GM21528 (cell line): ENCODE measurements around the gene KIDINS220.
"Not testable (repeated sequence)": the region's sequence is repeated elsewhere in the genome, so short reads cannot be mapped to it uniquely, and the experiment has no call there.

ENCODE experiments used
- ATAC-seq: cut with Tn5 transposase; IDR thresholded peaks from one replicate; pipeline ENCODE4 v1.9.1; 2021; ENCODE audit warnings: mild to moderate bottlenecking, moderate library complexity; ENCODE audit not compliant: unreplicated experiment, low FRiP score

KIDINS220 gene

DNA sequence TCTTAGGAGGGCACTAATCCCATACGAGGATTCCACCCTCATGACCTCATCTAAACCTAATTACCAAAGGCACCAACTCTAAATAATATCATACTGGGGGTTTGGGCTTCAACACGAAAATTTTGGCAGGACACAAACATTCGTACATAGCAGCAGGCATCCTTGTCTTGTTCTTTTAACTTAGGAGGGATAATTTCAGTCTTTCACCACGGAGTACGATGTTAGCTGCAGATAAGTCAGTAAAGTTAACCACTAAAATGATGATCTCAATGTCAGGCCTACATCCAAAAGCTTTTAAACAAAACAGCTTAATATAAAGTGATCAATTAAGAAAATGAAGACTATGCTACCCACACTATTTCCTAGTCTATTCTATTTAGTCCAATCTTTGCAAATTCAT is 80.7 kb downstream of the KIDINS220 start:
- no peak for ATAC-seq

GRCh38 chr2:8756230-8756629 is 81.2 kb downstream of the KIDINS220 start:
- ATAC-seq = no peak

GRCh38 chr2:8754106-8754776 is 83.2 kb downstream of the KIDINS220 start:
- ATAC-seq = no peak

DNA sequence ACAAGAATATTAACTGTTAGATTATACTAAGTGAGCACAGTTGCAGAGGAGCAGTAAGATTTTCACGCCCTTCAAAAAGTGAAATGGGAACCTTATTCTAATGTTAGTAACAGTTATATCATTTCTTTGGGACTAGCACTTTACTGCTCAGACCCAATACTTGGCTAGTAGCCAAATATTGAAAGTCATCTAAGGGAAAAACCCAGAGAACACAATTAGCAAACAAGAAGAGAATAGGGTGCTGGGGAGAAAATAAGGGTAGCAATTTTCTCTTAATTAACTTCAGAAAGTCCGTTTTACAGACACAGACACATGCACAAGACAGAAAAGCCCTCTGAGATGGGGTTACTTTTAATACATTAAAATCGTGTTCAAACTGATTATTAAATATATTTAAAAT is 83.8 kb downstream of the KIDINS220 start:
- ATAC-seq = no peak

DNA sequence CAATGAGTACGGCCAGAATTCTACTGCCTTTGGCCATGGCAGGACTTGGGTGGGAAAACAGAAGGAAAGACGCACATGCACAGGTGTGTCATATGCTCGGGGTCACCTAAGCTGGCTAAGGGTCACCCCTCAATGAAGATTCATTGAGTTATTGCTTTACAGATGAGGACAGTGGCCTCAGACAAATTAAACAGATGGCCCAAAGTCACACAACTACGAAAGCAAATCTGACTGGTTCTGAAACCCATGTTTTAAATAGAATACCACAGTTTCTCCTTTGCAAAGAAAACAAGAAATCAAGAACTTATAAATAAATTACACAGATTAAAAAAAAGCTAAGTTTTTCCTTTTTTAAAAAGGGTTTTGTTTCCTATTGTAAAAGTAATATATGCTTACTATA is 85.0 kb downstream of the KIDINS220 start:
- ATAC-seq = no peak

- no peak for ATAC-seq
Measured at GRCh38 chr2:8750221-8750620, 87.2 kb downstream of the KIDINS220 start.

DNA sequence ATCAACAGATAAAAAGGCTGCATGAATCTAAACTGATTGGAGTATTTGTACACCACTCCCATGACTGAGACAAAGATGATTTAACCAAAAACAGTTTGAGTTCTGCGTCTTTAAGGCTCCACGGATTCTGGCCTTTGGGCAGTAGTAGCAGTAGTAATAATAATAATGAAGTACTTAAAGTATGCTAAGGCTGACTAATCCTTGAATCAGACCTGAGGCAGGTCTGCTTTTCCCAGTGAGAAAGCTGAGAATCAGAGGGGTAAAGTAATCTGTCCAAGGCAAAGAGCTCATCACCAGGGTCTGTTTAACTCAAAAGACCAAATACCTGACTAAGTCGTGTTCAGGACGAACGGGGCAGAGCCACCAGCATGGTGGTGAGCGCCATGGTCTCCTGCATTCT is 94.2 kb downstream of the KIDINS220 start:
- no peak for ATAC-seq

DNA sequence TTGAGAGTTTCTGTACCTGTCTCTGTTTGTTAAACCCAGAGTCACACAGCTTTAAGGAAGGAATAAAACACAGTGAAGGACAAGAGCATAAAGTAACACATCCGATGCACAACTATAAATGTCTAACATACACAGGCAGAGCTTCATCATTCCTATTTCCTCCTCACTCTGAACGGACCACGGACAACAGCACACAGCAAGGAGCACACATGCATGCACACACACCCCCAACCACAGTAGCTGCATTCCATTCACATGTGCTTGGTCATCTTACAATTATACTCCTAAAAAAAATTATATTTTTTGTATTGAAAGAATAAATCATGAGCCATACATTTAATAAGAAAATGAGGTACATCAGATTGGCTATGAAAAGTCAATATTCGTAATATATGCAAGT is 97.3 kb downstream of the KIDINS220 start:
- ATAC-seq = no peak

DNA sequence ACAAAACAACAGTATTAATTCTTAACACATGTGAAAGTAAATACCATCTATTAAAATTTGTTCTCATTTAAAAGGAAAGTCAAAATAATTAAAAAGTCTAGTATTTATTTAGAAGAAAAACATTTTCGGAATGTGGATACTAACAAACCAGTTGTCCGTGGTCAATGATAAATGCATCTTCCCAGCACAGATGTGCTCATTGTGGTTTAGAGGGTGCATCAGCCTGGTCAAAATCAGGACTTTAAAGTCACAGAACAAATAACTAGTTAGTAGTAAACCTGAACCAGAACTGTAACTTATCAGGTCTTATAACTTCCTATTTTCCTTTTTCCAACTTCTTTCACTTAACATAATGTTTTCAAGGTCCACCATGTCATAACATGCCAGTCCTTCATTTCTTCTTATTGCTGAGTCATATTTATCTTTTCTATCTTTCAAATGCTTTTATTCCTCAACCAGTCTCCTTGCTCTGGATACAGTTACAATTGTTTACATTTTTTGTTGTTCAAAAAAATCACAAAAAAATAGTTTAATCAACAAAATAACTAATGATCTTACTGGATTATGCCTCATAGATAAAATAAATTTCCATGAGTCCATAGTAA is 99.7 kb downstream of the KIDINS220 start:
- ATAC-seq = no peak

GRCh38 chr2:8732601-8733000 is 104.8 kb downstream of the KIDINS220 start:
- no peak for ATAC-seq

DNA sequence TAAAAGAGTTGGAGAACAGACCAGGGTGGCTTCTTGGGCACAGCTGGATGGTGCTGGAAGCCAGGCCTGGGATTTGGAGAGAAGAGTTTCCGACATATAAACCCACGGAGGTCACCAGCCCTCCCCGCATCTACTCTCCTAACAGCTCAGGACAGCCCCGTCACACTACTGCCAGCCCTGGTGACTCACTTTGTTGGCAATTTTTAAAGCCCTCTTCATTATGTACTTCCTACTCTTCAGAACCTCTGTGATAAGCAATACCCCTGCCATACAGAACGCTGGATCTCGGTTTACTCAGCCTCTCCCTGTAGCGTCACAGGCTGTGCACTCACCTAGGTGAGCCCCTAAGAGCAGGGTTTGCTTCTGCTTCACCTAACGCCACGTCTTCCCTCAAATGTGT is 107.5 kb downstream of the KIDINS220 start:
- ATAC-seq = no peak

DNA sequence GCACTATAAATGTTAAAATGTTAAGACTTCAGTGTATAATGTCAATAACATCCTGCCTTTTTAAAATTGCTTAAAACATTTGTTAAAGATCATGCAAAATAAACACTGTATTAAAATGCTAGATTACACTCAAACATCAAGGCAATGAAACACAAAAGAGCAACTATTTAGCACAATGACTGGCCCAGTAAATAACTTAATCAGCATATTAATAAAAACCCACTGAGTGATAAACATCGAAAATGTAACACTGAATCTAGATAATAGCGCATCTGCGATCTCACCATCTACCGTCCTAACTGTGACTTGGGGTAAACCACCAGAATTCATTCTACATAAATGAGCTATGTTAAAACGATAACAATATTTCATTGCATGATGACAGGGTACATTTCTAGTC is 108.3 kb downstream of the KIDINS220 start:
- not testable (repeated sequence) for ATAC-seq

DNA sequence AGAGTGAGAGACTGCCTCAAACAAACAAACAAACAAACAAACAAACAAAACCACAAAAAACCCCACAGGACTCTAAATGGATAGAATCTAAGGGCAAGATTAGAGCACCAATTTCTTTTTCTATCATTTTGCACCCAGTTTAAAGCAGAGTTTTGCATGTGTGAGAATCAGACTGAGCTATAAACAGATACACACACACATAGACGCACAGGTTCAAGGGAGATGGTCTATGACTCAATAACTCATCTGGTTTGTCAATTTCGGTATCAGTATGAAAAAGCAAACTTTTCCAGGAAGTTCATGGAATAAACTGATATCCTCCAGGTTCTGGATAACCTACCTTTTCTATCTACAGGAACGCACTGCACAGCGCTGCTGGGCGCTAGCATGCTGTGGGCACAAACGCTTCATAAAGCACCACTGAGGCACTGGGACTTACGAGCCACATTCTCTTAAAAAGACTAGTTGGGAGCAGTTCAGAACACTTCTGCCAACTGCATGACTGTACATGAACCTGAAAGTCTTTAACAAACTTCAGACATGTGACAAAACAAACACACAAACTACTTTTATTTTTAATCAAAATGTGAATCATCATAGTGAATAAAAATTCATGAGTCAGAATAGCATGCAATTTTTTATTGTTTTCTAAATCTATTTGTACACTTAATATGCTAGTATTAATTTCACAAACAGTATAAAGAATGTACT is 109.0 kb downstream of the KIDINS220 start:
- ATAC-seq = no peak

DNA sequence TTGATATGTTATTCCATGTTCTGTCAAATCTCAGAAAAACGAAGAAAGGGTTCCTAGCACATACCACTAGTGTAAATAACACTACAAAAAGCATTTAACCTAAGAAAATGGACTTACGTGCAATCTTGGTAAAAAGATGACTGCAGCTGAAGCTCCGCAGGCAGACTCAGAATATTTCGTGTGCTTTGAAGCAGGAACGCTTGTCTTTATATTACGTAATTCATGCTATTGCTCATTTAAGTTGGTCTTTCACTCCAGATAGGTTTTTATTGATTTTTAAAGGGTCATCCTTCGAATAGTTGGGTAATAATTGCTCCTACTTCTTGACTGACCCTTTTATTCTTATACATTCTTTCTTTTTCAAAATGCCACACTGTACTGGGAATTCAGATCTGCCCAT is 111.6 kb downstream of the KIDINS220 start:
- no peak for ATAC-seq

- no peak for ATAC-seq
Measured at GRCh38 chr2:8722986-8723385, 114.4 kb downstream of the KIDINS220 start.

- ATAC-seq = no peak
Measured at GRCh38 chr2:8721410-8721809, 116.0 kb downstream of the KIDINS220 start.

DNA sequence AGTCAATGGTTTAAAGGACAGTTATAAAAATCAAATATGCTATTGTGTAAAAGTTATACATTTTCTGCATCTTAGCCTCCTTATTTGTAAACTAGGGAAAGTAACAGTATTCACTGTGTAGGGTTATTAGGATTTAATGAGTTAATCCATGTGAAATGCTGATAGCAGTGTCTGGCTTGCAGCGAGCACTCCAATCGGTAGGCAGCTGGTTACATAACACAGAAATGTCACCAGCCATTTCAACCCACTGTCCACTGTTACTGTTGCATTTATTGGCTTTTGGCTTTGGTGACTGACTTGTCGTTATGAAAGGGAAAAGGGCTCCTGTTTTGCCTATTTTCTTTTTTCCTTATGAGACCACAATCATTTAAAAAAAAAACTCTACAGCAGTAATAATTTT is 116.7 kb downstream of the KIDINS220 start:
- ATAC-seq = no peak

- ATAC-seq = no peak
Measured at GRCh38 chr2:8719528-8719927, 117.9 kb downstream of the KIDINS220 start.

GRCh38 chr2:8714971-8715370 is 122.4 kb downstream of the KIDINS220 start:
- no peak for ATAC-seq

DNA sequence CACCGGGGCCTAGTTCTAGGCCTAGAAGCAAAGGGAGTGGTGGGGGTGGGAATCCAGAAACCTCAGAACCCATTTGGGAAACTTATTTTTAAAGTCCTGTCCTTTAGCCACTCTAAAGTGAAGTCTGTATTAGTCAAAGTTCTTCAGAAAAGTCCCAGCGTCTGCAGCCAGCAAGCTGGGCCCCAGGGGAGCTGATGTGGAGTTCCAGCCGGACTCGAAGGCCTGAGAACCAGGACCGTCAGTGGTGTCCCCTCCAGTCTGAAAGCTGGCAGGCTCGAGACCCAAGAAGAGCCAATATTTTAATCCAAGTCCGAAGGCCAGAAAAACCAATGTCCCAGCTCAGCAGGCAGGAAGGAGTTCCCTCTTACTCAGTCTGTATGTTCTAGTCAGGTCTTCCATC is 123.1 kb downstream of the KIDINS220 start:
- ATAC-seq = no peak

DNA sequence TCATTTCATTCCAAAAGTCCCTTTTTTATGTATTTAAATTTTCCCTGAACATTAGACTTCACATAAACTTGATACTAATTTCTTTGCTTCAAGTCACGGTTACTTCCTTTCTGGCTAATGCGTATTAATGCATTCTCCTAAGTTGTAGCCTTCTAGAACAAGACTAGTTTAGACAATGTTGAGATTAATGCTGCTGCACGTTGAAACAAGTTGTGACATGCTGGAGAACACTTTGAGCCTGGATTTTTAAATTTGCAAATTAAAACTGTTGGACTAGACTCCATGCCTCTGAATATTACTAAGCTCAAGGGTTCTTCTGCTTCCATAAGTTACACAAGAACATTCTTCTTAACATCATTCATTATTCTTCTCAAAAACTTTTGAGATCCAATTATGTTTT is 126.5 kb downstream of the KIDINS220 start:
- no peak for ATAC-seq

- no peak for ATAC-seq
Measured at GRCh38 chr2:8709611-8710010, 127.8 kb downstream of the KIDINS220 start.
